Measurements from ENCODE around the gene DGKD. TPM values are rescaled to one million over a fixed set of nuclear protein-coding genes. Genes with fewer than 3 reads are reported as not detected.

Gene DGKD
- polyA plus RNA-seq, 1 experiment = 10.8 TPM

- Histone ChIP-seq H3K27ac (ENCODE audit: low read depth, low read length) (no peak overlapping the region), H3K27me3 (ENCODE audit: control insufficient read depth, insufficient read depth, low read length) (no peaks in the 10 kb centered on the region), H3K9me3 (ENCODE audit: control insufficient read depth, insufficient read depth, low read length) (peaks cover 27% of the 10 kb centered on the region), H3K4me3 (ENCODE audit: low read depth, low read length) (no peak overlapping the region)
- ChIA-PET POLR2A (no interaction called here), CTCF (no interaction called here)
- DNase-seq (ENCODE audit: low read depth, low spot score) = no peak
- TF ChIP-seq CTCF (IDR thresholded peaks at IDR 0.05; ENCODE audit: low read depth, low read length) = no peak
Measured at GRCh38 chr2:233421091-233421816, 67.0 kb downstream of the DGKD start.

GRCh38 chr2:233422050-233422639, 67.9 kb downstream of the DGKD start:
- Histone ChIP-seq H3K27ac (ENCODE audit: low read depth, low read length) (no peak overlapping the region), H3K9me3 (ENCODE audit: control insufficient read depth, insufficient read depth, low read length) (peaks cover 33% of the 10 kb centered on the region), H3K4me3 (ENCODE audit: low read depth, low read length) (no peak overlapping the region), H3K27me3 (ENCODE audit: control insufficient read depth, insufficient read depth, low read length) (no peaks in the 10 kb centered on the region)
- ChIA-PET POLR2A (interaction anchor here (0.9 kb wide), 1 partner anchor 35 kb away, joined by 3 read pairs; no protein-coding TSS in a partner anchor), CTCF (no interaction called here)
- DNase-seq (ENCODE audit: low read depth, low spot score) = no peak
- TF ChIP-seq CTCF (IDR thresholded peaks at IDR 0.05; ENCODE audit: low read depth, low read length) = no peak

- Histone ChIP-seq H3K9me3 (ENCODE audit: control insufficient read depth, insufficient read depth, low read length) (peaks cover 40% of the 10 kb centered on the region), H3K4me3 (ENCODE audit: low read depth, low read length) (no peak overlapping the region), H3K27ac (ENCODE audit: low read depth, low read length) (no peak overlapping the region), H3K27me3 (ENCODE audit: control insufficient read depth, insufficient read depth, low read length) (no peaks in the 10 kb centered on the region)
- POLR2A ChIA-PET = interaction anchor here (0.9 kb wide), 1 partner anchor 36 kb away, joined by 3 read pairs; no protein-coding TSS in a partner anchor
- no peak for TF ChIP-seq CTCF (IDR thresholded peaks at IDR 0.05; ENCODE audit: low read depth, low read length)
- DNase-seq (ENCODE audit: low read depth, low spot score) = no peak
- CTCF ChIA-PET = no interaction called here
Measured at GRCh38 chr2:233422649-233423551, 68.6 kb downstream of the DGKD start.

DNA sequence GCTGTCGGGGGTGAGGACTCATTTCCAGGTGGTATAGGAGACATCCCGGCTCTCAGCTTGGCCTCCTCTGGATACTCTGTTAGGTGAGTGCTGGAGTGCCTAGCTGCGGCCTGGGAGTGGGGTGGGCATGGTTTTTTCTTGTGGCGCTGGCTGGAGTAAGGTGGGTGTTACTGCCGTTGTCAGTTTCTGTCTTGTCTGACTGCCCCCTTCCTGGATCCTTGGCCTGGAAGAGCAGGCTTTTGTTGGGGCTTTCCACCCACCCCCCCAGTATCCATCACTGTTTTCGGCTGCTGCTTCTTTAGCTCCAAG, 69.2 kb downstream of the DGKD start:
- no peak for TF ChIP-seq CTCF (IDR thresholded peaks at IDR 0.05; ENCODE audit: low read depth, low read length)
- H3K4me3 ChIP-seq (ENCODE audit: low read depth, low read length) = no peak overlapping the region
- ChIA-PET CTCF (interaction anchor here (0.5 kb wide), 1 partner anchor 106 kb away, joined by 3 read pairs; no protein-coding TSS in a partner anchor), POLR2A (no interaction called here)
- H3K27ac ChIP-seq (ENCODE audit: low read depth, low read length) = no peak overlapping the region
- H3K27me3 ChIP-seq (ENCODE audit: control insufficient read depth, insufficient read depth, low read length) = no peaks in the 10 kb centered on the region
- peaks cover 45% of the 10 kb centered on the region for H3K9me3 ChIP-seq (ENCODE audit: control insufficient read depth, insufficient read depth, low read length)
- no peak for DNase-seq (ENCODE audit: low read depth, low spot score)

Measured in AG04450 (cell line).